Natural killer cell (primary cell): ENCODE results near the gene LRRC43. TPM values are rescaled to one million over a fixed set of nuclear protein-coding genes. Genes with fewer than 3 reads are reported as not detected.

ENCODE experiments used
- ATAC-seq, 3 donors: fragments of 150-1000 bp in 2 of 3; fragments of 200-7000 bp in 1 of 3; cut with Tn5 transposase; 1 replicate in 1 of 3; 2 replicates in 2 of 3; pipeline ENCODE4 v1.10.0; 2021; ENCODE audit warnings: mild to moderate bottlenecking in 2 of 3, moderate library complexity in 2 of 3
- DNase-seq, 2 donors: peaks; one replicate each; pipeline versions ENCODE4 v3.0.0 to v3.0.0-alpha.2; 2013 to 2021; ENCODE audit warnings: mixed read lengths in 1 of 2
- H3K27ac ChIP-seq: one replicate; pipeline ENCODE4 v1.5.1; 2013; ENCODE audit warnings: mild to moderate bottlenecking, low read length
- H3K27me3 ChIP-seq: one replicate; pipeline ENCODE4 v1.6.1; 2013; ENCODE audit warnings: low read length; ENCODE audit not compliant: control insufficient read depth, insufficient read depth
- H3K36me3 ChIP-seq: one replicate; pipeline ENCODE4 v1.6.1; 2013; ENCODE audit warnings: low read length; ENCODE audit not compliant: control insufficient read depth, insufficient read depth
- H3K4me1 ChIP-seq: one replicate; pipeline ENCODE4 v1.6.1; 2013; ENCODE audit warnings: low read length; ENCODE audit not compliant: control insufficient read depth, insufficient read depth
- H3K4me3 ChIP-seq: one replicate; pipeline ENCODE4 v1.5.1; 2013; ENCODE audit warnings: low read length
- H3K9me3 ChIP-seq: one replicate; pipeline ENCODE4 v1.6.1; 2013; ENCODE audit warnings: low read length; ENCODE audit not compliant: control insufficient read depth, insufficient read depth
- H3K27ac Mint-ChIP-seq, 2 donors: one replicate each; pipeline ENCODE4 v1.8.0; 2022; ENCODE audit warnings: mild to moderate bottlenecking in 2 of 2, mixed read lengths in 2 of 2, moderate library complexity in 1 of 2
- H3K27me3 Mint-ChIP-seq, 2 donors: one replicate each; pipeline ENCODE4 v1.8.0; 2022; ENCODE audit warnings: low read depth in 2 of 2, mixed read lengths in 2 of 2
- H3K36me3 Mint-ChIP-seq: one replicate; pipeline ENCODE4 v1.8.0; 2022; ENCODE audit warnings: mixed read lengths
- H3K4me1 Mint-ChIP-seq, 2 donors: one replicate each; pipeline ENCODE4 v1.8.0; 2022; ENCODE audit warnings: mixed read lengths in 2 of 2
- H3K4me3 Mint-ChIP-seq: one replicate; pipeline ENCODE4 v1.8.0; 2022; ENCODE audit warnings: mild to moderate bottlenecking, moderate library complexity, mixed read lengths
- H3K9me3 Mint-ChIP-seq, 2 donors: one replicate each; pipeline ENCODE4 v1.8.0; 2022; ENCODE audit warnings: mixed read lengths in 2 of 2
- WGBS: methylation state at CpG from one replicate; pipeline ENCODE4 v1.1.7; 2013; ENCODE audit warnings: missing lambda C conversion rate; ENCODE audit not compliant: insufficient coverage; 5-methylcytosine and 5-hydroxymethylcytosine counted together
- intact Hi-C: fragments of 100-400 bp; cut with micrococcal nuclease; formaldehyde crosslinking; loops from one replicate; pipeline ENCODE4 v1.14.2; 2022
- total RNA-seq, 4 donors: library from RNA; stranded (reverse); fragments of 120-200 nt in 1 of 4; gene quantifications; one replicate each; pipeline versions ENCODE4 v1.2.3 to v1.2.4, GENCODE V29; 2013 to 2022
- TF ChIP-seq, protein P1 (sequence below): fragments of 200-600 bp; IDR thresholded peaks from one replicate; pipeline ENCODE4 v1.8.0; 2022; ENCODE audit warnings: antibody characterized with exemption

The LRRC43 gene
- total RNA-seq, 3 donors from 2014 or later (not counting 1 experiment from before 2014, with no cell fraction given), result 5.0 to 18.5 (median 8.5) TPM

DNA sequence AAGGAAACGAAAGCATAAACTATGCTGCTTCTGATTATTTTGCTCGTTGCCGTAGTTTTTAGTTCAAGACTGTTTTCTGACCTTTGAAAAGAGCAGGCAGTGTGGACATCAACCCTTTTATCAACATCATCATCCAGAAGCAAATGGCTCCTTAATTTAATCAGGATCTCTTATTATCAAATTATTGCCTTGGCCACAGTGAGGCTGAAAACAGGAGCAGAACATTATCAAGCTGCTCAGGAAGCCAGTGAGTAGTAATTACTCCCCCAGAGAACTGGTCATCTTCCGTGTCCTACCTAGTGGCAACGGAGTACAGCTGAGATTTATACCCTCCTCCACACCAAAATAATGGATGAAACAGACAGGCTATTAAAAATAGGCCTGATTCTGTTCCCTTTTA, 45.2 kb downstream of the LRRC43 start:
- intact Hi-C loops, result loop anchor here (5.0 kb wide), 1 partner anchor 1541 kb away; the partner anchor contains the start of gene MLEC

DNA sequence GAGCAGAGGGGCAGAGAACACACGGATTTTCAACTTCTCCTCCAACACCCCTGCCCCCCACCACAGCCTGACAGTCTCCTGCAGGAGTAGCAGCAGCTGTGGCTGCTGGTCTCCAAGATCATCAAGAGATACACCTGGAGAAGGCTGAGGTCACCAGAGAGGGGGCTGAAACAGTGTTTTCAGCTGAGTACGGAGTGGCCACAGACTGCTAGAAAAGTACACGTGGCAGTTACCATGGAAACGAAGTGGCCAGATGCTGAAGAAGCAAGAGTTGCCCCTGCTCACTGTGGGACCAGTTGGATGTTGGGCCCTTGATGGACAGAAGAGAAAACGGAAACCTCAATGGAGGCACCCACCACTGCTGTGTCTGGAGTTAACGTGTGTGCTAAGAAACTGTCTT, 47.9 kb downstream of the LRRC43 start:
- no peak overlapping the region for H3K27ac Mint-ChIP-seq
- intact Hi-C loops, result no loop called here
- peaks cover 20% of the 10 kb centered on the region for H3K4me1 ChIP-seq
- H3K9me3 ChIP-seq, result no peaks in the 10 kb centered on the region
- DNase-seq (no peak), ATAC-seq (no peak)
- peaks cover 18 to 22% of the 10 kb centered on the region in 2 donors for H3K4me1 Mint-ChIP-seq
- H3K36me3 ChIP-seq, result peaks cover 48% of the 10 kb centered on the region
- no peaks in the 10 kb centered on the region for H3K27me3 ChIP-seq
- WGBS, result 74% methylated on average over 6 of the region's 6 CpGs
- H3K9me3 Mint-ChIP-seq, result no peaks in the 10 kb centered on the region
- TF ChIP-seq, protein P1, sequence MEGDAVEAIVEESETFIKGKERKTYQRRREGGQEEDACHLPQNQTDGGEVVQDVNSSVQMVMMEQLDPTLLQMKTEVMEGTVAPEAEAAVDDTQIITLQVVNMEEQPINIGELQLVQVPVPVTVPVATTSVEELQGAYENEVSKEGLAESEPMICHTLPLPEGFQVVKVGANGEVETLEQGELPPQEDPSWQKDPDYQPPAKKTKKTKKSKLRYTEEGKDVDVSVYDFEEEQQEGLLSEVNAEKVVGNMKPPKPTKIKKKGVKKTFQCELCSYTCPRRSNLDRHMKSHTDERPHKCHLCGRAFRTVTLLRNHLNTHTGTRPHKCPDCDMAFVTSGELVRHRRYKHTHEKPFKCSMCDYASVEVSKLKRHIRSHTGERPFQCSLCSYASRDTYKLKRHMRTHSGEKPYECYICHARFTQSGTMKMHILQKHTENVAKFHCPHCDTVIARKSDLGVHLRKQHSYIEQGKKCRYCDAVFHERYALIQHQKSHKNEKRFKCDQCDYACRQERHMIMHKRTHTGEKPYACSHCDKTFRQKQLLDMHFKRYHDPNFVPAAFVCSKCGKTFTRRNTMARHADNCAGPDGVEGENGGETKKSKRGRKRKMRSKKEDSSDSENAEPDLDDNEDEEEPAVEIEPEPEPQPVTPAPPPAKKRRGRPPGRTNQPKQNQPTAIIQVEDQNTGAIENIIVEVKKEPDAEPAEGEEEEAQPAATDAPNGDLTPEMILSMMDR, result no peak
- H3K4me3 Mint-ChIP-seq, result no peak overlapping the region
- H3K27ac ChIP-seq, result no peak overlapping the region
- H3K4me3 ChIP-seq, result no peak overlapping the region
- peaks cover 14% of the 10 kb centered on the region for H3K36me3 Mint-ChIP-seq
- no peaks in the 10 kb centered on the region for H3K27me3 Mint-ChIP-seq

More for the DNA sequence above, 45.2 kb downstream of the LRRC43 start:
- peaks cover 8% of the 10 kb centered on the region for H3K36me3 Mint-ChIP-seq
- Histone ChIP-seq H3K9me3 (no peaks in the 10 kb centered on the region), H3K4me1 (peaks cover 32% of the 10 kb centered on the region), H3K27me3 (no peaks in the 10 kb centered on the region), H3K27ac (peak overlapping the region; percentile 1), H3K4me3 (peak overlapping the region; percentile 4), H3K36me3 (peaks cover 34% of the 10 kb centered on the region)
- no peaks in the 10 kb centered on the region for H3K9me3 Mint-ChIP-seq
- H3K4me1 Mint-ChIP-seq, result peaks cover 31 to 37% of the 10 kb centered on the region in 2 donors
- TF ChIP-seq, protein P1, result no peak
- no peak for DNase-seq
- ATAC-seq, result no peak
- peak overlapping the region; percentile 53 to 84 for H3K27ac Mint-ChIP-seq
- peak overlapping the region; percentile 88 for H3K4me3 Mint-ChIP-seq
- 73% methylated on average over 5 of the region's 5 CpGs for WGBS
- H3K27me3 Mint-ChIP-seq, result no peaks in the 10 kb centered on the region

DNA sequence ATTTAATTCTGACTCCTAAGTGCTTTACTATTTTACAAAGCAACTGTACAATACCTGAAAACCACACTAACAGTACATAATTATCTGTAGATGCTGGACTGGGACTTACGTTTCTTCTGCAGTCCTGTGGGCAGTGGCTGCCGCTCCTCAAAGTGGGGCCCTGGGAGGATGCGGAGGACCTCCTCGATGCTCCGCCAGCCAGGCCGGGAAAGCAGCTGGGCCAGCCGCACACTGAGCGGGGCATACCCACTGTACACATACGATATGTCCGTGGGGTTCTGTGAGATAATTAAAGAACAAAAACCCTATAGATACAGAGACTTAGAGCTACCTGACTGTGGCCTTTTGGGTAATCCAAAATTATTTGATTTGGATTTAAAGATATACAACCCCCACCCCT, 49.8 kb downstream of the LRRC43 start:
- TF ChIP-seq, protein P1, result no peak
- H3K36me3 ChIP-seq, result peaks cover 59% of the 10 kb centered on the region
- no peak overlapping the region for H3K4me3 ChIP-seq
- H3K27ac Mint-ChIP-seq, result no peak overlapping the region
- H3K9me3 ChIP-seq, result no peaks in the 10 kb centered on the region
- intact Hi-C loops, result no loop called here
- no peak overlapping the region for H3K4me3 Mint-ChIP-seq
- peaks cover 6% of the 10 kb centered on the region for H3K4me1 ChIP-seq
- 96% methylated on average over 6 of the region's 10 CpGs for WGBS
- ATAC-seq (no peak), DNase-seq (no peak)
- H3K4me1 Mint-ChIP-seq, result peaks cover 7 to 8% of the 10 kb centered on the region in 2 donors
- H3K27ac ChIP-seq, result no peak overlapping the region
- H3K27me3 ChIP-seq, result no peaks in the 10 kb centered on the region
- no peaks in the 10 kb centered on the region for H3K9me3 Mint-ChIP-seq
- no peaks in the 10 kb centered on the region for H3K27me3 Mint-ChIP-seq
- peaks cover 14% of the 10 kb centered on the region for H3K36me3 Mint-ChIP-seq

GRCh38 chr12:122235741-122236140, 52.8 kb downstream of the LRRC43 start:
- DNase-seq, result no peak
- peaks cover 14% of the 10 kb centered on the region for H3K36me3 Mint-ChIP-seq
- Histone ChIP-seq H3K4me3 (no peak overlapping the region), H3K4me1 (no peaks in the 10 kb centered on the region), H3K36me3 (peaks cover 58% of the 10 kb centered on the region), H3K27me3 (no peaks in the 10 kb centered on the region), H3K9me3 (no peaks in the 10 kb centered on the region), H3K27ac (no peak overlapping the region)
- no peaks in the 10 kb centered on the region for H3K9me3 Mint-ChIP-seq
- 82% methylated on average over 7 of the region's 7 CpGs for WGBS
- no peaks in the 10 kb centered on the region for H3K4me1 Mint-ChIP-seq
- H3K4me3 Mint-ChIP-seq, result no peak overlapping the region
- no peak for ATAC-seq
- no peak overlapping the region for H3K27ac Mint-ChIP-seq
- no peaks in the 10 kb centered on the region for H3K27me3 Mint-ChIP-seq
- intact Hi-C loops, result no loop called here
- TF ChIP-seq, protein P1, result no peak
